Thoracic aorta (tissue), 2 donors: ENCODE measurements around the gene CPNE7. TPM values are rescaled to one million over a fixed set of nuclear protein-coding genes. Genes with fewer than 3 reads are reported as not detected.

Source experiments
- ATAC-seq: fragments of 150-250 bp; one replicate; pipeline ENCODE4 v1.8.0; 2017; ENCODE audit warnings: low read depth; ENCODE audit not compliant: insufficient number of reproducible peaks, low FRiP score
- DNase-seq: peaks from one replicate; pipeline ENCODE4 v3.0.0-alpha.2; 2020; ENCODE audit warnings: low spot score
- H3K27ac ChIP-seq, 2 donors: fragments of 200-600 bp; sonication (generic); 1 replicate in 1 of 2; 2 replicates in 1 of 2; pipeline ENCODE4 v1.5.1; 2016; ENCODE audit warnings: mild to moderate bottlenecking in 2 of 2, moderate library complexity in 2 of 2
- H3K27me3 ChIP-seq: fragments of 200-600 bp; sonication (generic); replicated peaks from 2 replicates; pipeline ENCODE4 v1.6.0; 2016; ENCODE audit warnings: mild to moderate bottlenecking; ENCODE audit not compliant: insufficient read depth
- H3K36me3 ChIP-seq: fragments of 200-600 bp; sonication (generic); one replicate; pipeline ENCODE4 v1.5.1; 2016
- H3K4me1 ChIP-seq, 2 donors: fragments of 200-600 bp; sonication (generic); 1 replicate in 1 of 2; 2 replicates in 1 of 2; pipeline versions ENCODE4 v1.5.1 to v1.6.0; 2016; ENCODE audit warnings: low read depth in 2 of 2, mild to moderate bottlenecking in 1 of 2; ENCODE audit not compliant: control insufficient read depth in 1 of 2
- H3K4me3 ChIP-seq: fragments of 200-600 bp; sonication (generic); 2 replicates; pipeline ENCODE4 v1.5.1; 2016; ENCODE audit warnings: mild to moderate bottlenecking
- H3K9me3 ChIP-seq: fragments of 200-600 bp; sonication (generic); 2 replicates; pipeline ENCODE4 v1.5.1; 2016
- CTCF ChIP-seq: fragments of 200-600 bp; sonication (generic); IDR thresholded peaks from one replicate; pipeline ENCODE4 v1.5.1; 2019; ENCODE audit warnings: antibody characterized with exemption
- total RNA-seq, 2 donors: library from RNA; depleted of rRNA; stranded (reverse); fragments of >200 nt; gene quantifications; one replicate each; pipeline versions ENCODE4 v1.1.0 to v1.2.3, GENCODE V29; 2016

Gene CPNE7
- total RNA-seq, 2 donors from 2014 or later = not detected

GRCh38 chr16:89598199-89598598 lies 22.6 kb downstream of the CPNE7 start:
- H3K4me1 ChIP-seq = peaks cover 4 to 13% of the 10 kb centered on the region in 2 donors
- ATAC-seq (no peak), DNase-seq (no peak)
- no peak for TF ChIP-seq CTCF
- no peak overlapping the region for H3K27ac ChIP-seq
- H3K36me3 ChIP-seq = no peaks in the 10 kb centered on the region
- H3K27me3 ChIP-seq = no peaks in the 10 kb centered on the region
- H3K4me3 ChIP-seq = no peak overlapping the region
- no peaks in the 10 kb centered on the region for H3K9me3 ChIP-seq

GRCh38 chr16:89599451-89599858 lies 23.9 kb downstream of the CPNE7 start:
- DNase-seq = no peak
- Histone ChIP-seq H3K27ac (no peak overlapping the region), H3K4me1 (peaks cover 4 to 13% of the 10 kb centered on the region in 2 donors), H3K36me3 (no peaks in the 10 kb centered on the region), H3K4me3 (no peak overlapping the region), H3K9me3 (no peaks in the 10 kb centered on the region), H3K27me3 (no peaks in the 10 kb centered on the region)
- no peak for TF ChIP-seq CTCF
- ATAC-seq = no peak

GRCh38 chr16:89599902-89600301 lies 24.3 kb downstream of the CPNE7 start:
- Histone ChIP-seq H3K27me3 (no peaks in the 10 kb centered on the region), H3K27ac (no peak overlapping the region), H3K4me1 (peaks cover 4 to 13% of the 10 kb centered on the region in 2 donors), H3K4me3 (no peak overlapping the region), H3K36me3 (no peaks in the 10 kb centered on the region), H3K9me3 (no peaks in the 10 kb centered on the region)
- TF ChIP-seq CTCF = no peak
- DNase-seq (no peak), ATAC-seq (no peak)

GRCh38 chr16:89600427-89600826 lies 24.9 kb downstream of the CPNE7 start:
- H3K9me3 ChIP-seq = no peaks in the 10 kb centered on the region
- H3K27me3 ChIP-seq = no peaks in the 10 kb centered on the region
- no peak for ATAC-seq
- H3K4me3 ChIP-seq = no peak overlapping the region
- no peak overlapping the region for H3K27ac ChIP-seq
- no peaks in the 10 kb centered on the region for H3K36me3 ChIP-seq
- no peak for DNase-seq
- TF ChIP-seq CTCF = no peak
- H3K4me1 ChIP-seq = peaks cover 4 to 13% of the 10 kb centered on the region in 2 donors

GRCh38 chr16:89600956-89601355 lies 25.4 kb downstream of the CPNE7 start:
- DNase-seq = no peak
- no peak overlapping the region for H3K27ac ChIP-seq
- TF ChIP-seq CTCF = no peak
- no peak for ATAC-seq
- H3K9me3 ChIP-seq = no peaks in the 10 kb centered on the region
- H3K4me1 ChIP-seq = peaks cover 4 to 13% of the 10 kb centered on the region in 2 donors
- no peaks in the 10 kb centered on the region for H3K36me3 ChIP-seq
- H3K4me3 ChIP-seq = no peak overlapping the region
- no peaks in the 10 kb centered on the region for H3K27me3 ChIP-seq
